ENCODE data around the gene PDE4B.

DNA sequence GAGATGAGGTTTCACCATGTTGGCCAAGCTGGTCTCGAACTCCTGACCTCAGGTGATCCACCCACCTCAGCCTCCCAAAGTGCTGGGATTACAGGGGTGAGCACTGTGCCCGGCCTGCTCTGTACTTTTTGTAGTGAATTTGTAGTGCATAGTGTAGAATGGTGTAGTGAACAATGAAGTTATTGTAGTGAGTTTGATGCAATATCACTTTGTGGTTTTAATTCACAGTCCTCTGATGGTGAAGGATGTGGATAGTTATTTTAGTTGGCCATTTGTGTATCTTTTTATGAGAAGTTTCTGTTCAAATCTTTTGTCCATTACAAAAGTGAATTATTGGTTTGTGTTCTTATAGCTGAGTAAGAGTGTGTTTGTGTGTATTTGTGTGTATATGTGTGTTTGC, 57.6 kb downstream of the PDE4B start:
- TF ChIP-seq POLR2A (IDR thresholded peaks at IDR 0.05) (no peak), CTCF (IDR thresholded peaks at IDR 0.05) (no peak)
